ENCODE results near the gene TNNT1.

DNA sequence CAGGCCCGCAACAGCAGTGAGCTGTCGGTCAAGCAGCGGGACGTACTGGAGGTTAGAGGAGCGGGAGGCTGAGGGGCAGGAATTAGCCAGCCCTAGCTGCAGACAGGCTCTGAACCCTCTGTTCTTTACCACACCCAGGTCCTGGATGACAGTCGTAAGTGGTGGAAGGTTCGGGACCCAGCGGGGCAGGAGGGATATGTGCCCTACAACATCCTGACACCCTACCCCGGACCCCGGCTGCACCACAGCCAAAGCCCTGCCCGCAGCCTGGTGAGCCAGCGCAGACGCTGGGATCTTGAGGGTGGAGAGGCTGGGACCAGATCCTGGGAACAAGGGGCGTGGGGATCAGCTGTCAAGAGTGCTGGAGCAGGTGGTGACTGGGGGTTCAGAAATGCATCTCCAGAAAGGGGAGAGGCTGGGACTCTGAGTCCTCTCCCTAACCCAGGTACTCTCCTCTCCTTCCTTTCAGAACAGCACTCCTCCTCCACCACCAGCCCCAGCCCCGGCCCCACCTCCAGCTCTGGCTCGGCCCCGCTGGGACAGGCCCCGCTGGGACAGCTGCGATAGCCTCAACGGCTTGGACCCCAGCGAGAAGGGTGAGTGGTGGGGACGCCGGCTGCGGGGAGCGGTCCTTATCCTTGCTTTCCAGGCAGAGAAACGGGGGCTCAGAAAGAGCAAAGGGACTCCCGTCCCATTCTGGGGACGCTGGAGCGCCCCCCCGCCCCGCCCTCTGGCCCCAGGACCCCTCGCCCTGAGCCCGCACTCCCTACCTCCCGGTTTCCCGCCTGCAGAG is 62.9 kb downstream of the TNNT1 start:
- TF ChIP-seq, protein P1, sequence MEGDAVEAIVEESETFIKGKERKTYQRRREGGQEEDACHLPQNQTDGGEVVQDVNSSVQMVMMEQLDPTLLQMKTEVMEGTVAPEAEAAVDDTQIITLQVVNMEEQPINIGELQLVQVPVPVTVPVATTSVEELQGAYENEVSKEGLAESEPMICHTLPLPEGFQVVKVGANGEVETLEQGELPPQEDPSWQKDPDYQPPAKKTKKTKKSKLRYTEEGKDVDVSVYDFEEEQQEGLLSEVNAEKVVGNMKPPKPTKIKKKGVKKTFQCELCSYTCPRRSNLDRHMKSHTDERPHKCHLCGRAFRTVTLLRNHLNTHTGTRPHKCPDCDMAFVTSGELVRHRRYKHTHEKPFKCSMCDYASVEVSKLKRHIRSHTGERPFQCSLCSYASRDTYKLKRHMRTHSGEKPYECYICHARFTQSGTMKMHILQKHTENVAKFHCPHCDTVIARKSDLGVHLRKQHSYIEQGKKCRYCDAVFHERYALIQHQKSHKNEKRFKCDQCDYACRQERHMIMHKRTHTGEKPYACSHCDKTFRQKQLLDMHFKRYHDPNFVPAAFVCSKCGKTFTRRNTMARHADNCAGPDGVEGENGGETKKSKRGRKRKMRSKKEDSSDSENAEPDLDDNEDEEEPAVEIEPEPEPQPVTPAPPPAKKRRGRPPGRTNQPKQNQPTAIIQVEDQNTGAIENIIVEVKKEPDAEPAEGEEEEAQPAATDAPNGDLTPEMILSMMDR (IDR thresholded peaks at IDR 0.05): no peak
- no peak for TF ChIP-seq POLR2A (IDR thresholded peaks at IDR 0.05)

Measured in adrenal gland (tissue), 5 donors.